Fibroblast of lung (primary cell): ENCODE measurements around the gene CEP128.

Source experiments
- EZH2 ChIP-seq: IDR thresholded peaks from 2 replicates; pipeline ENCODE4 v1.5.1; 2012; ENCODE audit warnings: low read length, control low read depth, mild to moderate bottlenecking; ENCODE audit errors: missing control alignments
- TF ChIP-seq, protein P1 (sequence below), 2 donors: IDR thresholded peaks in 1 of 2; conservative IDR thresholded peaks in 1 of 2; 1 replicate in 1 of 2; 2 replicates in 1 of 2; pipeline ENCODE4 v1.5.1; 2011 to 2012; ENCODE audit warnings: low read length in 2 of 2, control low read depth in 1 of 2, inconsistent platforms in 1 of 2, low read depth in 1 of 2, mild to moderate bottlenecking in 1 of 2

DNA sequence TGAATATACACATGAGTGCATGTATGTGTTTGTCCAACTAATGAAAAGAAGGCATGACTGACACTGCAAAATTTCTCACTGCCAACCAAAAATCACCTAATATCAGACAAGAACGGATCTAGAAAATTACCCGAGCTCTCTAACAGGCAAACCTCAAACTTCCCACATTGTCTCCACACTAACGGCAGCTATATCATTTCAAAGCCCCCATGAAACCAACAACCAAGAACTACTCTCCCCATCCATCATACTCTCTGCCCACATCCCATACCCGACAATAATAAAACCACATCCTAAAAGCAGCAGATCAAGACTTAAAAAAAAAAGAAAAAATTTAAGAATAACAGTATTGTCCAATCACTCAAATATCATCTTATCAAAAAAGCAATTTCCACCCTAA lies 227.1 kb downstream of the CEP128 start:
- TF ChIP-seq, protein P1, sequence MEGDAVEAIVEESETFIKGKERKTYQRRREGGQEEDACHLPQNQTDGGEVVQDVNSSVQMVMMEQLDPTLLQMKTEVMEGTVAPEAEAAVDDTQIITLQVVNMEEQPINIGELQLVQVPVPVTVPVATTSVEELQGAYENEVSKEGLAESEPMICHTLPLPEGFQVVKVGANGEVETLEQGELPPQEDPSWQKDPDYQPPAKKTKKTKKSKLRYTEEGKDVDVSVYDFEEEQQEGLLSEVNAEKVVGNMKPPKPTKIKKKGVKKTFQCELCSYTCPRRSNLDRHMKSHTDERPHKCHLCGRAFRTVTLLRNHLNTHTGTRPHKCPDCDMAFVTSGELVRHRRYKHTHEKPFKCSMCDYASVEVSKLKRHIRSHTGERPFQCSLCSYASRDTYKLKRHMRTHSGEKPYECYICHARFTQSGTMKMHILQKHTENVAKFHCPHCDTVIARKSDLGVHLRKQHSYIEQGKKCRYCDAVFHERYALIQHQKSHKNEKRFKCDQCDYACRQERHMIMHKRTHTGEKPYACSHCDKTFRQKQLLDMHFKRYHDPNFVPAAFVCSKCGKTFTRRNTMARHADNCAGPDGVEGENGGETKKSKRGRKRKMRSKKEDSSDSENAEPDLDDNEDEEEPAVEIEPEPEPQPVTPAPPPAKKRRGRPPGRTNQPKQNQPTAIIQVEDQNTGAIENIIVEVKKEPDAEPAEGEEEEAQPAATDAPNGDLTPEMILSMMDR (conservative IDR thresholded peaks at IDR 0.05 in 1 of 2, IDR thresholded peaks at IDR 0.05 in 1 of 2; ENCODE audit: low read depth in 1 of 2, low read length in 2 of 2): no peak
- no peak for TF ChIP-seq EZH2
